ENCODE results near the gene RFX4. TPM values are rescaled to one million over a fixed set of nuclear protein-coding genes. Genes with fewer than 3 reads are reported as not detected.

Gene RFX4
- not detected for polyA plus RNA-seq (2012; ENCODE audit: low read depth, missing spikeins)

DNA sequence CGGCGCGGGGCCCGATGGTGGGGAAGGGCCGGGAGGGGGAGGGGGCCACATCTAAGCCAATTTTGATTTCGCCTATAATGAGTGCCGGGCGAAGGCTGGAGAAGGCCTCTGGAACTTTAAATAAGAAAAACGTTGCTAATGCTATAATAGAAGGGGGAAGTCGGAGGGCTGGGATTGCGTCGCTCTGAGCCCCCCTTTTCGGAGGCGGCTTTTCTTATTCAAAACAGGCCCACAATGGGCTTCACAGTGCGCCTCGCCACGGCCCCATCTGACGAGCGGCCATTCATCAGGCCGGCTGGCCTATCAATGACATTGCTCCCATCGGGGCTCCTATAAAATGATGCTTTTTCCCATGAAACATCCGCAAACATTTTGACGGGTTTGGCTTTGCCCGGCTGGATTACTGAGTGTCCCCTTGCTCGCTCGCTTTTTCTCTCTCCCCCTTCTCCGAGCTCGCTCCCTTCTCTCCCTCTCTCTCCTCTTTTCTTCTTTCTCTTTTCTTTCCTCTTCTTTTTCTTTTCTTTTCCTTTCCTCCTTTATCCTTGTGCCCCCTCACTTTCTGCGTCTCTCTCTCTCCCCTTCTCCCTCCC lies at the start of gene RFX4:
Gene RFX4, plus strand, starts transcription at position 364 of the 590 bp plus-strand sequence. CDS start 317 bp downstream, outside the sequence.
- FAIRE-seq (no peak), DNase-seq (ENCODE audit: insufficient read length, low spot score) (no peak)
- TF ChIP-seq POLR2AphosphoS5 (IDR thresholded peaks at IDR 0.05; ENCODE audit: low read depth, low read length) (no peak), POU2F2 (IDR thresholded peaks at IDR 0.05; ENCODE audit: low read depth, low read length) (no peak), SPI1 (IDR thresholded peaks at IDR 0.05; ENCODE audit: low read depth, low read length) (no peak)

DNA sequence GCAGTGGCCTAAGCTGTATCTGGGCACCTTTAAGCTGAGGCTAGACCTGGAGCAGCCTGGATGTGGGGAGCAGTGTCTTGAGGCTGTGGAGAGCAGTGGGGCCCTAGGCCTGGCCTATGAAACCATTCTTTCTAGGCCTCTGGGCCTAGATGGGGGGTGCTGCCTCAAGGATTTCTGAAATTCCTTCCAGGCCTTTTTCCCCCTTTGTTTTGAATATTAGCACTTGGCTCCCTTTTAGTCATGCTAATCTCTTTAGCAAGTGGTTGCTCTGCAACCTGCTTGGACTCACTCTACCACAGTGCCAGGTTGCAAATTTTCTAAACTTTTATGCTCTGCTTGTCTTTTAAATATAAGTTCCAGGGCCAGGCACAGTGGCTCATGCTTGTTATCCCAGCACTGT lies 41.6 kb upstream of the RFX4 start:
- TF ChIP-seq POLR2A (IDR thresholded peaks at IDR 0.05; ENCODE audit: low read depth, low read length) = no peak
- no peak for TF ChIP-seq SPI1 (IDR thresholded peaks at IDR 0.05; ENCODE audit: low read depth, low read length)
- TF ChIP-seq POLR2AphosphoS5 (IDR thresholded peaks at IDR 0.05; ENCODE audit: low read depth, low read length) = no peak
- no peak for TF ChIP-seq POU2F2 (IDR thresholded peaks at IDR 0.05; ENCODE audit: low read depth, low read length)
- no peak for TF ChIP-seq PAX5 (IDR thresholded peaks at IDR 0.05; ENCODE audit: insufficient read depth, low read length, severe bottlenecking)
- no peak for TF ChIP-seq TAF1 (IDR thresholded peaks at IDR 0.05; ENCODE audit: low read depth, low read length)
- DNase-seq (ENCODE audit: insufficient read length, low spot score) (no peak), FAIRE-seq (no peak)

- TF ChIP-seq SPI1 (IDR thresholded peaks at IDR 0.05; ENCODE audit: low read depth, low read length) (no peak), POU2F2 (IDR thresholded peaks at IDR 0.05; ENCODE audit: low read depth, low read length) (no peak), TAF1 (IDR thresholded peaks at IDR 0.05; ENCODE audit: low read depth, low read length) (no peak), PAX5 (IDR thresholded peaks at IDR 0.05; ENCODE audit: insufficient read depth, low read length, severe bottlenecking) (no peak)
- DNase-seq (ENCODE audit: insufficient read length, low spot score) (no peak), FAIRE-seq (no peak)
Observed at GRCh38 chr12:106551410-106551809, 31.4 kb upstream of the RFX4 start.

GRCh38 chr12:106552228-106552627 lies 30.6 kb upstream of the RFX4 start:
- TF ChIP-seq POLR2A (IDR thresholded peaks at IDR 0.05; ENCODE audit: low read depth, low read length) = no peak
- TF ChIP-seq POLR2AphosphoS5 (IDR thresholded peaks at IDR 0.05; ENCODE audit: low read depth, low read length) = no peak
- no peak for TF ChIP-seq SPI1 (IDR thresholded peaks at IDR 0.05; ENCODE audit: low read depth, low read length)
- no peak for TF ChIP-seq PAX5 (IDR thresholded peaks at IDR 0.05; ENCODE audit: insufficient read depth, low read length, severe bottlenecking)
- no peak for TF ChIP-seq POU2F2 (IDR thresholded peaks at IDR 0.05; ENCODE audit: low read depth, low read length)
- TF ChIP-seq TAF1 (IDR thresholded peaks at IDR 0.05; ENCODE audit: low read depth, low read length) = no peak
- no peak for FAIRE-seq
- DNase-seq (ENCODE audit: insufficient read length, low spot score) = no peak

DNA sequence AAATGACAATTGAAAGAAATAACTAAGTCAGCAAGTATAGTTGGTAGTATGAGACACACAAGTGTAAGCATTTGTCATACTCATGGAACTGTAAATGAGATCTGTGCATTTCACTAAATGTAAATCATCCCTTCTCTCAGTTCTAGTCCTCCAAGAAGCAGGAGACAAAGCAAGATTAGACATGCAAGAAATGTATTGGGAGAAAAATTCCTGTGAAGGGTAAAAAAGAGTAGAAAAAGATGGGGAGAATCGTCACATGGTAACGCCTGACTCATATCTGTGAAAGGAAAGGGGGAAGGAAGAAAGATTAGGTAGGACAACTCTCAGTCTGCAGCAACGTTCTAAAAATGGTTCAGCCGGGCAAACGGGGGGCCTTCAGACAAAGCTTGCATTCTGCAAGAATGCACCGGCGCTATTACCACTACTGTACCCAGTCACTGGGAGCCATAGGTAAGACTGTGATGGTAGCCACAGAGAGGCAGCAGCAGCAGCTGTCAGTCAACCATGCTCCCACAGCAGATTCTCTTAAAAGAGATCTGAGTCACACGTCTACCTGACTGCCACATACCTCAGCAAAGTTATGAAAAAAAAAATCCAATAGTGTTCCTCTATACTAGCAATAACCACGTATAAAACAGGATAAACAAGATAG lies 18.0 kb upstream of the RFX4 start:
- TF ChIP-seq TAF1 (IDR thresholded peaks at IDR 0.05; ENCODE audit: low read depth, low read length) (no peak), PAX5 (IDR thresholded peaks at IDR 0.05; ENCODE audit: insufficient read depth, low read length, severe bottlenecking) (no peak), POLR2AphosphoS5 (IDR thresholded peaks at IDR 0.05; ENCODE audit: low read depth, low read length) (no peak), POU2F2 (IDR thresholded peaks at IDR 0.05; ENCODE audit: low read depth, low read length) (no peak), SPI1 (IDR thresholded peaks at IDR 0.05; ENCODE audit: low read depth, low read length) (no peak)
- DNase-seq (ENCODE audit: insufficient read length, low spot score) = no peak
- no peak for FAIRE-seq

DNA sequence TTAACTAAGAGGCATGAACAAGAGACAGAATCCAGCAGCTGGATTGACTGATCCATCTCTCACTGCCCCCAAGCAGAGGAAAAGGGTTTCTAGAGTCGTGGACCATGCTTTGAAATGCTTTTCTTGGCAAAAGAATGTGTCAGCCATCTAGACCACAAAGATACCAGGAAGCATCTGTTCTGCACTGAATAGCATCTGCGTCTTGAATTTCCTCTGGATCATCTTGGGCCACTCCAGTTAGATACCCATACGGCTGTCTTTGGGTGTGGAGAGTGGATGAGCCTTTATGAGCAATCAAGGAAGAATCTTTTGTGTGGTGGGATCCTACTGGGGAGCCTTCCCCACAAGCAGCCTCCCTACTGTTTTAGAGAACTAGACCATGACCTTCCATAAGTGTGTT lies 16.0 kb upstream of the RFX4 start:
- DNase-seq (ENCODE audit: insufficient read length, low spot score) (no peak), FAIRE-seq (no peak)

DNA sequence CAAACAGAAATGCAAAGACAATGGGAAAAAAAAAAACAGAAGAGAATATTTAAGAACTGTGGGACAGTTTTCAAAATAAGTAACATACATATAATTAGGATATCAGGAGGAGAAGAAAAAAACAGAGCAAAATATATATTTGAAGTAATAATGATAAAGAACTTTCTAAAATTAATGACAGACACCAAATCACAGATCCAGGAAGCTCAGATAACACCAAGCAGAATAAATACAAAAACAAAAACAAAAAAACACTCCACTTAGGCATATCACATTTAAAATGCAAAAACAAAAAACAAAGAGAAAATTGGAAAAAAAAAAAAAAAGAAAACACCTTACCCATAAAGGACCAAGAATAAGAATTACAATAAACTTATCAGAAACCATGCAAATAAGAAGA lies 9.6 kb upstream of the RFX4 start:
- FAIRE-seq (no peak), DNase-seq (ENCODE audit: insufficient read length, low spot score) (no peak)
- no peak for TF ChIP-seq POLR2AphosphoS5 (IDR thresholded peaks at IDR 0.05; ENCODE audit: low read depth, low read length)
- TF ChIP-seq TAF1 (IDR thresholded peaks at IDR 0.05; ENCODE audit: low read depth, low read length) = no peak
- no peak for TF ChIP-seq POLR2A (IDR thresholded peaks at IDR 0.05; ENCODE audit: low read depth, low read length)
- no peak for TF ChIP-seq POU2F2 (IDR thresholded peaks at IDR 0.05; ENCODE audit: low read depth, low read length)
- TF ChIP-seq SPI1 (IDR thresholded peaks at IDR 0.05; ENCODE audit: low read depth, low read length) = no peak
- no peak for TF ChIP-seq PAX5 (IDR thresholded peaks at IDR 0.05; ENCODE audit: insufficient read depth, low read length, severe bottlenecking)

More for the DNA sequence above, 16.0 kb upstream of the RFX4 start:
- TF ChIP-seq SPI1 (IDR thresholded peaks at IDR 0.05; ENCODE audit: low read depth, low read length) (no peak), POU2F2 (IDR thresholded peaks at IDR 0.05; ENCODE audit: low read depth, low read length) (no peak)

GRCh38 chr12:106576848-106577247 lies 6.0 kb upstream of the RFX4 start:
- TF ChIP-seq POLR2A (IDR thresholded peaks at IDR 0.05; ENCODE audit: low read depth, low read length) = no peak
- no peak for TF ChIP-seq PAX5 (IDR thresholded peaks at IDR 0.05; ENCODE audit: insufficient read depth, low read length, severe bottlenecking)
- TF ChIP-seq POLR2AphosphoS5 (IDR thresholded peaks at IDR 0.05; ENCODE audit: low read depth, low read length) = no peak
- TF ChIP-seq SPI1 (IDR thresholded peaks at IDR 0.05; ENCODE audit: low read depth, low read length) = no peak
- TF ChIP-seq TAF1 (IDR thresholded peaks at IDR 0.05; ENCODE audit: low read depth, low read length) = no peak
- TF ChIP-seq POU2F2 (IDR thresholded peaks at IDR 0.05; ENCODE audit: low read depth, low read length) = no peak
- DNase-seq (ENCODE audit: insufficient read length, low spot score) (no peak), FAIRE-seq (no peak)

- no peak for FAIRE-seq
- TF ChIP-seq TAF1 (IDR thresholded peaks at IDR 0.05; ENCODE audit: low read depth, low read length) (no peak), POU2F2 (IDR thresholded peaks at IDR 0.05; ENCODE audit: low read depth, low read length) (no peak), POLR2AphosphoS5 (IDR thresholded peaks at IDR 0.05; ENCODE audit: low read depth, low read length) (no peak), PAX5 (IDR thresholded peaks at IDR 0.05; ENCODE audit: insufficient read depth, low read length, severe bottlenecking) (no peak), SPI1 (IDR thresholded peaks at IDR 0.05; ENCODE audit: low read depth, low read length) (no peak), POLR2A (IDR thresholded peaks at IDR 0.05; ENCODE audit: low read depth, low read length) (no peak)
- no peak for DNase-seq (ENCODE audit: insufficient read length, low spot score)
Observed at GRCh38 chr12:106580671-106581508, 1.9 kb upstream of the RFX4 start.
